HG03521 (cell line): ENCODE measurements around the gene TRABD2B.

ENCODE experiments used
- ATAC-seq: cut with Tn5 transposase; IDR thresholded peaks from one replicate; pipeline ENCODE4 v1.9.1; 2021; ENCODE audit warnings: mild to moderate bottlenecking, moderate library complexity; ENCODE audit not compliant: unreplicated experiment

Gene TRABD2B

GRCh38 chr1:47938520-47938919 is 58.7 kb downstream of the TRABD2B start:
- no peak for ATAC-seq

- no peak for ATAC-seq
Observed at GRCh38 chr1:47937586-47938254, 59.5 kb downstream of the TRABD2B start.

GRCh38 chr1:47936916-47937551 is 60.2 kb downstream of the TRABD2B start:
- no peak for ATAC-seq

GRCh38 chr1:47935856-47936255 is 61.3 kb downstream of the TRABD2B start:
- ATAC-seq: no peak

- ATAC-seq: no peak
Observed at GRCh38 chr1:47935163-47935562, 62.0 kb downstream of the TRABD2B start.

GRCh38 chr1:47934243-47934805 is 62.9 kb downstream of the TRABD2B start:
- ATAC-seq: no peak

GRCh38 chr1:47932743-47933142 is 64.4 kb downstream of the TRABD2B start:
- no peak for ATAC-seq

GRCh38 chr1:47931395-47931794 is 65.8 kb downstream of the TRABD2B start:
- ATAC-seq: no peak

GRCh38 chr1:47930210-47930840 is 66.9 kb downstream of the TRABD2B start:
- no peak for ATAC-seq

- ATAC-seq: no peak
Observed at GRCh38 chr1:47927165-47927564, 70.0 kb downstream of the TRABD2B start.

- no peak for ATAC-seq
Observed at GRCh38 chr1:47926461-47926999, 70.7 kb downstream of the TRABD2B start.

GRCh38 chr1:47924270-47925048 is 72.7 kb downstream of the TRABD2B start:
- no peak for ATAC-seq

- no peak for ATAC-seq
Observed at GRCh38 chr1:47921935-47922415, 75.2 kb downstream of the TRABD2B start.

- no peak for ATAC-seq
Observed at GRCh38 chr1:47919113-47919833, 77.9 kb downstream of the TRABD2B start.

GRCh38 chr1:47918257-47918867 is 78.8 kb downstream of the TRABD2B start:
- no peak for ATAC-seq

- no peak for ATAC-seq
Observed at GRCh38 chr1:47917687-47918086, 79.5 kb downstream of the TRABD2B start.

GRCh38 chr1:47915677-47916353 is 81.4 kb downstream of the TRABD2B start:
- no peak for ATAC-seq

GRCh38 chr1:47914952-47915676 is 82.1 kb downstream of the TRABD2B start:
- ATAC-seq: no peak
